ENCODE measurements around the gene RAD51AP2.
A peak's percentile ranks its signal among the peaks of the same experiment; 100 is the strongest.
"Not testable (repeated sequence)": the region's sequence is repeated elsewhere in the genome, so short reads cannot be mapped to it uniquely, and the experiment has no call there.

RAD51AP2 gene

GRCh38 chr2:17518212-17519154 is at the start of gene RAD51AP2:
TSS of gene RAD51AP2 (minus strand) at chr2:17518440. CDS start at chr2:17518415, 25 bp downstream.
- in situ Hi-C loops (cut with MboI; ENCODE audit: low sequenced_read_pairs, unreplicated experiment): no loop called here
- no peak for TF ChIP-seq CTCF (IDR thresholded peaks at IDR 0.05; ENCODE audit: borderline replicate concordance, control extremely low read depth, extremely low read depth, insufficient read depth, missing control alignments)
- DNase-seq (ENCODE audit: low spot score): peak; percentile 87

- in situ Hi-C loops (cut with MboI; ENCODE audit: low sequenced_read_pairs, unreplicated experiment): not testable (repeated sequence)
These were observed 47.5 kb upstream of the RAD51AP2 start for GRCh38 chr2:17565726-17566125.

GRCh38 chr2:17558878-17559277 is 40.6 kb upstream of the RAD51AP2 start:
- no peak for DNase-seq (ENCODE audit: low spot score)
- no peak for TF ChIP-seq CTCF (IDR thresholded peaks at IDR 0.05; ENCODE audit: borderline replicate concordance, control extremely low read depth, extremely low read depth, insufficient read depth, missing control alignments)
- in situ Hi-C loops (cut with MboI; ENCODE audit: low sequenced_read_pairs, unreplicated experiment): no loop called here

More at GRCh38 chr2:17565726-17566125, 47.5 kb upstream of the RAD51AP2 start:
- DNase-seq (ENCODE audit: low spot score): not testable (repeated sequence)

GRCh38 chr2:17558053-17558452 is 39.8 kb upstream of the RAD51AP2 start:
- no peak for DNase-seq (ENCODE audit: low spot score)
- TF ChIP-seq CTCF (IDR thresholded peaks at IDR 0.05; ENCODE audit: borderline replicate concordance, control extremely low read depth, extremely low read depth, insufficient read depth, missing control alignments): no peak
- in situ Hi-C loops (cut with MboI; ENCODE audit: low sequenced_read_pairs, unreplicated experiment): no loop called here

DNA sequence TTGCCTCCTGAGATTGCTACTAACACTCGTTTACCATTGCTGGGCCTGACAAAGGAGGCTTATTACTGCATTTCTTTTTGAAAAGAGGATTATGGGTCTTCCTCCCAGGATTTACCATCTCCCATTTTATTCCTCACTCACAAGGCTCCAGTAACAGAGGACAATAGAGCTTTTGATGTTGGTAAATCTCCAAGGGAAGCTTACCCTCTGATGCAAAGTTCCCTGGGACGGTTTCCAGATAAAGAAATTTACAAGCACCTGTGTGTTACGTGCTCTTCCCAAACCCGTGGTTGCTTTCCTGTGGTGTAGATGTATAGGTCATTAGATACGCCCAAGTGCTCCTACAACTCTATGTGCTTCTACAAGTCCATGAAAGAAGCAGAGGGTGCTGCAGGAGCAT is 39.4 kb upstream of the RAD51AP2 start:
- no peak for DNase-seq (ENCODE audit: low spot score)
- no peak for TF ChIP-seq CTCF (IDR thresholded peaks at IDR 0.05; ENCODE audit: borderline replicate concordance, control extremely low read depth, extremely low read depth, insufficient read depth, missing control alignments)
- in situ Hi-C loops (cut with MboI; ENCODE audit: low sequenced_read_pairs, unreplicated experiment): no loop called here

DNA sequence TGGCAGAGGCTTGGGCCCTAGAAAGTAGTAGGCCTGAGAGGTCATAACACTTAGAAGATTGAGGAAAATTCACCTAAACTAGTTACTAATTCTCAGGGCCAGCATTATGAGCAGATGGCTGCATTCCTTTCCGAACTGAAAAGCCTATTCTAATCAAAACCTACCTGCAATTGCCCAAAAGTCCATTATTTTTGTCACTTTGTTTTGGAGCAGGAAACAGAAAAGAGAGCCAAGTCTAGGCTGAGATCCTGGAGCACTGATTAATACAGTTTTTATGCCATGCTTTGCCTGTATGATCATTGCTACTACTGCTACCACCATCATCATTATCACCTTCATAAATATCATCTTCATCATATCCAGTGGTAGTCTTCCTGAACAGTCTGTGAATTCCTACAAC is 36.9 kb upstream of the RAD51AP2 start:
- no peak for DNase-seq (ENCODE audit: low spot score)
- in situ Hi-C loops (cut with MboI; ENCODE audit: low sequenced_read_pairs, unreplicated experiment): no loop called here
- TF ChIP-seq CTCF (IDR thresholded peaks at IDR 0.05; ENCODE audit: borderline replicate concordance, control extremely low read depth, extremely low read depth, insufficient read depth, missing control alignments): no peak

- in situ Hi-C loops (cut with MboI; ENCODE audit: low sequenced_read_pairs, unreplicated experiment): no loop called here
- no peak for TF ChIP-seq CTCF (IDR thresholded peaks at IDR 0.05; ENCODE audit: borderline replicate concordance, control extremely low read depth, extremely low read depth, insufficient read depth, missing control alignments)
- DNase-seq (ENCODE audit: low spot score): no peak
These were observed 32.7 kb upstream of the RAD51AP2 start for GRCh38 chr2:17550907-17551306.

All from GM13976 (cell line).